HG03196 (cell line): Measurements from ENCODE around the gene PDK2.

Experiments used
- ATAC-seq: cut with Tn5 transposase; IDR thresholded peaks from one replicate; pipeline ENCODE4 v1.9.1; 2021; ENCODE audit not compliant: unreplicated experiment

PDK2 gene

GRCh38 chr17:50149091-50149416 is 53.9 kb downstream of the PDK2 start:
- ATAC-seq = no peak

- no peak for ATAC-seq
Measured at GRCh38 chr17:50149417-50150353, 54.5 kb downstream of the PDK2 start.

DNA sequence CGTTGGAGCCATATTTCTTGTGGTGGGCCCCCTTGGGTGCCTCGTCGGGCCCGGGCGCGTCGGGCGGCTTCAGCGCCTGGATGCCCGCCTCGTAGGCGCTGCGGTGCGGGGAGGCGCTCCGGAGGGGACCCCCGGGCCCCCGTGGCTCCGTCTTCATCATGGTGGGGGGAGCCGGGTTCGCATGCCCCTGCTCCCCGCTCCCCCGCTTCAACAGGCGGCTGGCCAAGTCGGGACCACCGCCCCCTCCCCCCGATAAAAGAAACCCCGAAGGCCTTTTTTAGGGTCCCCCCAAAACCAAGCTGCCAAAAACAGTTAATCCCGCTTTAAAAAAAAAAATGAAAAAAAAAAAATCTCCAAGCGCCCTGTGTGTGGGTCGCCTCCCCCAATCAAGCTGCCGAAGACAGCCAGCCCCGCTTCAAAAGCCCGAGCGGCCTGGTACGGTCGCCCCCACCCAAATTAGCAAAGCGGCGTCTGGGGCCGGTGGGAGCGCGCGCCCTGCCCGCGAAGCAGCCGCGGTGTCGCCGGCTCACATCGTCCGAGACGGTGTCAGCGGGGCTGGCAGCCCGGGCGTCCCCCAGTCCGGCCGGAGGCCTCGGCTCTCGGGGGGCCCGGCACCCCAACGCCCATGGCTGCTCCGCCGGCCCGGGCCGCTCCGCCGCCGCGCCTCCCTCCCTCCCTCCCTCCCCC is 55.3 kb downstream of the PDK2 start, which contains the start of gene PPP1R9B:
PPP1R9B (minus strand) TSS at position 324 of the 687 bp plus-strand sequence; CDS start at position 160, 164 bp downstream.
- ATAC-seq = no peak

DNA sequence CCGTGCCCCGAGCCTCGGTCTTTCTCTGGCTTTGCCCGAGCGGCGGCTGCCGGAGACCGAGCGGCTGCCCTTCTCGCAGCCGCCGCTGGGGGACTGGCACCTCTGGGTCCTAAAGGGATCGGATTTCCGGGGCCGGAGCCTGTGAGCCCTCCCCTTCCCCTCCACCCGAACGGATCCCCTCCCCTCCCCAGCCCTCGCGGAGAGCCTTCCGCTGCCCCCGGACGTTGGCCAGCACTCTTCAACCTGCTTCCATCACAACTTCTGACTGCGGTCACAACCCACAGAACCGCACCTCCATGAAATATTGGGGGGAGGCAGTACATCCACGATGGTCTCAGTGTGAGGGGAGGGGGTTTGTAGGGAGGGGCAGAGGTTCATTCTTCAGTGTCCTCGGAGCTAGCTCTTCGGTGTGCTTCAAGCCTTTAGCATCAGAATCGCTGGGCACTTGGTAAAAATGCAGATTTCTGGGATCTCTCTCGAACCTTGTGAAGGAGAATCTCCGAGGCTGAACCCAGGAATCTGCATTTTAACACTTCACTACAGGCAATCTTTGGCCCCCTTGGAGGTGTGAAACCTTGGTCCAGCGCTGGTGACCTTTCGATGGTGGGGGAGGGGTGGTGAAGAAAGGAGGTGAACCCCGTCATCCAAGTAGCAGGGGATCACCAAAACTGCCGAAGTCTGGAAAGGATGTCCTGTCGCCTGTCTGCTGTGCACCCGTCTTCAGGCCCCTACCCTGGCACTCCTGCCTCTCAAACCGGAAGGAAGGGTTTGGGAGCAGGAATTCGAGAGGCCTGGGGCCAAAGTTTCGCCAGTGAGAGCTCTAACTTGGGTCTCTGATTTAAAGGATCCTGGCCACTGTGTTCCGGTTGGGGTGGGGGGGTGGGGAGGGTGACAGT is 56.1 kb downstream of the PDK2 start:
- peak; percentile 40 for ATAC-seq

GRCh38 chr17:50151937-50152547 is 56.9 kb downstream of the PDK2 start:
- ATAC-seq = peak; percentile 26

DNA sequence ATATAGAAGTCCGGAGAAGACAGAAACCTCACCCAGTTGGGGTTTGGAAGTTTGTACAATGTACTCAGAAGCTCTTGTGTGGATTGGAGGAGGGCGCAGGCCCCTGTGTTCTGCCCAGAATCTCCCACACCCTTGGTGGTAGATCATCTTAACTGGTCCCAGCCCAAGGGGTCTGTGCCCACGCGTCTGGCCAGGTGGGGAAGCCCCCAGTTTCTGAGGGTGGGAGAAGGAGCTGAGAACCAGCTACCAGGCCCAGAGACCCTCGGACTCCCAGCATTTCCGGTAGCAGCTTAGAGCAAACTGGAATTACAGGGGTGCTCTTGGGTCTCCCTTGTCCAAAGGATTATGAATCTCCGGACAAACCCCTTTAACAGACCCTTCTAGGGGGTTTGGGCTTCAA is 57.6 kb downstream of the PDK2 start:
- ATAC-seq = no peak

DNA sequence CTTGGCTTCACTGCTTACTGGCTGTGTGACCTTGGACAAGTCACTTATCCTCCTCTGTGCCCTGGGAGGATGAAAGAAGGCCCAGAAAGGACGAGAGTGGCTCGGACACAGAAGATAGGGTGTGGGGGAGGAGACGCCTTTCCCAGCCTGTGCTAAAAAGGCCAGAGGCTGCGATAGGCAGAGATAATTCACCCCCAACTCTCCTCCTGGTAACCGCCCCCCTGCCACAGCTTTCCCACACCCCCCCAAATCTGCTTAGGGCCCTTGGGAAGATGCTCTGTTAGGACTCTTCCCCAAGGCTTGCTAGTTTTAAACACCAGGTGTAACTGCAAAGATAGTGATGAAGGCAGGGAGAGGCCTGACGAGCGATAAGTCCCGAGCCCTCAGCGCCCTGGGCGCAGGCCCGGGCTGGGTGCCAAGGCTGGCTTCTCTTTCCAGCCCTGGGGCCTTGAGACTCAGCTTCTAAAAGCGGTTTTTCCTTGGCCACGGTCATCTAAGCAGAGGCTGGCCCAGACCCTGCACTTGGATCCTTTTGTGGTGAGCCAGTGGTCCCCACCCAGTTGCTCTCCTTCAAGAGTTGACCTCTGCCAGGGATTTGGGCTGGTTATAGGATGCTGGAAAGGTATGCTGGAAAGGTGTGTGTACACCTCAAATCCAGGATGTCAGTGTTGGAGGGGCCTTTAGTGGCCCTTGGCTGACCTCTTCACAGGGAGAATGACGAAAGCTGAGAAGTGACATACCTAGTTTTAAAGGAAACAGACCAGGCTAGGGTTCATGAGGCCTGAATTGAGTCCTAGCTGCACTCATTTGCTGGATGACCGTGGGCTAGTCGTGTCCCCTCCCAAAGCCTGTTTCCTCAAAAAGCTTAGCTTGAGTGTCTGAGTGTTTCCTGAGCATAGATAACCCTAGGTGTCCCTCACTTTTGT is 58.8 kb downstream of the PDK2 start:
- no peak for ATAC-seq

GRCh38 chr17:50154604-50155003 is 59.5 kb downstream of the PDK2 start:
- no peak for ATAC-seq

DNA sequence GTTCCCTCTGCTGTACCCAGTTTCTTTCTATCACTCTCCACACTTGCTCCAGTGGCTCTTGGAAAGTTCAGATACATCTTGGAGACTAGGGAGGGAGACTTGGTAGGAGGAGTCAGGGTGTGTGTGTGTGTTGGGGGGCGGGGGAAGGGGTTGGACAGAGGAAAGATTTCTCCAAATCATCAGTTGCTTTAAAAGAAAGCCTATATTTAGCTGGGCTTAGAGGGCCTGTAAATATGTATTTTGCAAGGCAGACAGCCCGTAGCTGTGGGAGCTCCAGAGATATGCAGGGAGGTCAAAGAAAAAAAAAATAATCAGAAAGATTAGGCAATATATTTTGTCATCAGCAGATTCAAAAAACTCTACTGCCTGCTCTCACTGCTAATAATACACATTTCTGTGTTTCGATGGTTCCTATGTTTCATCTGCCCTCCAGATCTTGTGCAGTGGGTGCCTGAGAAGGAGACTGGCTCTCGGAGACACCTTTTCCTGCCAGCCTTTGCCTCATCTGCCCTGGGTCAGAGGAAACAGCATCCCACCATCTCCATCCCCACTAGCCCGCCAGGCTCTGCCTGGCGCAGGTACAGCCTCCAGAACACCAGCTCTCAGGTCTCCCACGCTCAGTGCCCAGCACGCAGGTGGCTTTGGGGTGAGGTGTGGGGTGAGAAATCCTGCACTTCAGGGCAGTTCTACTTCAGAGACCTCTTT is 60.1 kb downstream of the PDK2 start:
- ATAC-seq = no peak

DNA sequence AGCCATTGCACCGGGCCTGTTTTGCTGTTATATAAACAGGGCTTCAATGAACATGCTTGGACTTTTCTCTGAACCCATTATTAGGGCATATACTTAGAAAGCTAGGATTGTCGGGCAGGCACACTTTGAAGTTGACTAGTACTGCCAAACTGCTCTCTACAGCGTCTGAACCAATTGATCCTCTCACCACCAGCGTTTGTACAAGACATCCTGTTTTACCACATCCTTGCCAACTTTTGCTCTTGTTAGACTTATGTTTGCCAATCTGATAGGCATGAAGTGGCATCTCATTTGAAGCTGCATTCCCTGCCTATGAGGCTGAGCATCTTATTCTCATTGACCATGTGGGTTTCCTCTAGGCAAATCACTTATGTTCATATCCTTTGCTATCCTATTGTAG is 62.7 kb downstream of the PDK2 start:
- no peak for ATAC-seq

DNA sequence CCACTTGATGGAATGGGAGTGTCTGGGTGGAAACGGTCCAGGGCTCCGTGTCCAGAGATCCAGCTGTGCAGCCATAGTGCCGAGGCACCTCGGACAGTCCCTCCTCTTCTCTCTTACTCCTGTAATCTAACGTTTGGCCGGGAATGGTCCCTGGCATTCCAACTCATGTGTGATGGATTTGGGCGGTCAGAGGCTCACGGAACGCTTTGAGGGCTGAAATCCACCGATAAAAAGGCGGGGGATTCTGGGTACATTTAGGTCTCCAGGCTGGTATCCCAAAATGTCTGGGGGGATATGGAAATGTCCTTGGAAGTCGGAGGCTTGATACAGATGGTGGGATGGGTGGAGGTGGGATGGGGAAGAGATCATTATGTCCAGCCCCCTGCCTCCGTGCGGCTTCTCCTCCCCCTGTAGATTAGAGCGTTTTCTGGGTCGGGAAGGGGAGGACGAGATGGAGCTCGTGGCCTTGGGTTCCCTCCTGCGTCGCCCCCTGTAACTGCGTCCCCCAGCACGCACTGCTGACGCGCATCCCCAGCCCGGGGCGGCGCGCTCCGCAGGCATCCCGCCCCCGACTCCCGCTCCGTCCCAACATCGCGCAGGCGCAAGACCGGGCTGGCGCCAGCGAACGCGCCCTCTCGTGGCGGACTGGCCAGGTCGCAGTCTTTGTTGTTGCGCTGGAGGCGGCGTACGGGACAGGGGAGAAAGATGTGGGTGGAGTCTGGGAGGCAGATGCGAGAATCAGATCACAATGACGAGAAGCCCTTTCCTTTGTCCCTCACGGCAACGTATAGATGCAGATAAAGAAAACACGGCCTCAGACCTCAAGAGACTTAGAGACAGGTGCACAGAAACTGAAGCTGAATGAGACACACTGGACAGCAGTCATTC is 66.1 kb downstream of the PDK2 start:
- peak; percentile 73 for ATAC-seq
